Measurements from ENCODE around the gene RANBP9.

The RANBP9 gene

GRCh38 chr6:13697857-13698256 is 13.8 kb downstream of the RANBP9 start:
- no peak for TF ChIP-seq Cebpa-rat (IDR thresholded peaks at IDR 0.05)
- Histone ChIP-seq H3K4me2 (peak overlapping the region; percentile 15; the same call in 1 of the 2 replicates), H3K27ac (no peak overlapping the region), H3K9ac (no peak overlapping the region), H3K4me1 (peaks cover 61% of the 10 kb centered on the region), H3K36me3 (peaks cover 65% of the 10 kb centered on the region), H3K4me3 (no peak overlapping the region), H3K9me3 (no peaks in the 10 kb centered on the region), H4K20me1 (peaks cover 100% of the 10 kb centered on the region), H3K27me3 (no peaks in the 10 kb centered on the region)

- peaks cover 100% of the 10 kb centered on the region for H4K20me1 ChIP-seq
- H3K4me2 ChIP-seq, result peak overlapping the region; percentile 47
- no peak overlapping the region for H3K27ac ChIP-seq
- TF ChIP-seq Cebpa-rat (IDR thresholded peaks at IDR 0.05), result no peak
- H3K36me3 ChIP-seq, result peaks cover 65% of the 10 kb centered on the region
- no peaks in the 10 kb centered on the region for H3K27me3 ChIP-seq
- no peak overlapping the region for H3K9ac ChIP-seq
- no peak overlapping the region for H3K4me3 ChIP-seq
- no peaks in the 10 kb centered on the region for H3K9me3 ChIP-seq
- peaks cover 57% of the 10 kb centered on the region for H3K4me1 ChIP-seq
Observed at GRCh38 chr6:13696226-13696625, 15.4 kb downstream of the RANBP9 start.

- Histone ChIP-seq H3K9ac (no peak overlapping the region), H3K4me3 (no peak overlapping the region), H4K20me1 (peaks cover 100% of the 10 kb centered on the region), H3K4me1 (peaks cover 50% of the 10 kb centered on the region), H3K36me3 (peaks cover 71% of the 10 kb centered on the region), H3K4me2 (peak overlapping the region; percentile 47), H3K27me3 (no peaks in the 10 kb centered on the region), H3K27ac (no peak overlapping the region), H3K9me3 (no peaks in the 10 kb centered on the region)
- no peak for TF ChIP-seq Cebpa-rat (IDR thresholded peaks at IDR 0.05)
Observed at GRCh38 chr6:13695252-13695651, 16.4 kb downstream of the RANBP9 start.

- TF ChIP-seq Cebpa-rat (IDR thresholded peaks at IDR 0.05), result no peak
- Histone ChIP-seq H3K27ac (no peak overlapping the region; the same call in 1 of the 2 replicates), H3K36me3 (peaks cover 77% of the 10 kb centered on the region), H3K27me3 (no peaks in the 10 kb centered on the region), H3K4me2 (peak overlapping the region; percentile 47), H3K9ac (no peak overlapping the region), H3K9me3 (no peaks in the 10 kb centered on the region), H3K4me1 (peaks cover 47% of the 10 kb centered on the region), H4K20me1 (peaks cover 100% of the 10 kb centered on the region), H3K4me3 (no peak overlapping the region)
Observed at GRCh38 chr6:13694562-13694961, 17.1 kb downstream of the RANBP9 start.

GRCh38 chr6:13689511-13690256 is 22.0 kb downstream of the RANBP9 start:
- TF ChIP-seq Cebpa-rat (IDR thresholded peaks at IDR 0.05), result no peak
- H3K27ac ChIP-seq, result no peak overlapping the region
- no peak overlapping the region for H3K9ac ChIP-seq
- H3K4me2 ChIP-seq, result no peak overlapping the region
- peaks cover 93% of the 10 kb centered on the region for H3K36me3 ChIP-seq
- H3K4me3 ChIP-seq, result no peak overlapping the region
- H3K27me3 ChIP-seq, result no peaks in the 10 kb centered on the region
- H3K4me1 ChIP-seq, result peaks cover 17% of the 10 kb centered on the region
- H3K9me3 ChIP-seq, result no peaks in the 10 kb centered on the region
- H4K20me1 ChIP-seq, result peaks cover 98% of the 10 kb centered on the region

- no peak for TF ChIP-seq Cebpa-rat (IDR thresholded peaks at IDR 0.05)
- Histone ChIP-seq H3K36me3 (peaks cover 93% of the 10 kb centered on the region), H4K20me1 (peaks cover 98% of the 10 kb centered on the region), H3K9me3 (no peaks in the 10 kb centered on the region), H3K4me2 (no peak overlapping the region), H3K4me1 (peaks cover 8% of the 10 kb centered on the region; the same call in 1 of the 2 replicates), H3K4me3 (no peak overlapping the region), H3K27ac (no peak overlapping the region), H3K9ac (no peak overlapping the region), H3K27me3 (no peaks in the 10 kb centered on the region)
Observed at GRCh38 chr6:13688692-13689196, 22.9 kb downstream of the RANBP9 start.

GRCh38 chr6:13687917-13688351 is 23.7 kb downstream of the RANBP9 start:
- Histone ChIP-seq H3K4me1 (0 out of 2 replicates have a peak, but pooled peaks cover 7% of the 10 kb centered on the region), H3K27ac (no peak overlapping the region), H3K9ac (no peak overlapping the region), H3K4me2 (no peak overlapping the region), H3K9me3 (no peaks in the 10 kb centered on the region), H3K27me3 (no peaks in the 10 kb centered on the region), H3K4me3 (no peak overlapping the region), H4K20me1 (peaks cover 98% of the 10 kb centered on the region), H3K36me3 (peaks cover 86% of the 10 kb centered on the region)
- no peak for TF ChIP-seq Cebpa-rat (IDR thresholded peaks at IDR 0.05)

- Histone ChIP-seq H3K9ac (no peak overlapping the region), H3K36me3 (peaks cover 83% of the 10 kb centered on the region), H3K4me2 (no peak overlapping the region), H3K27ac (no peak overlapping the region), H3K4me1 (peaks cover 13% of the 10 kb centered on the region; the same call in 1 of the 2 replicates), H3K27me3 (no peaks in the 10 kb centered on the region), H4K20me1 (peaks cover 91% of the 10 kb centered on the region), H3K4me3 (no peak overlapping the region), H3K9me3 (peaks cover 19% of the 10 kb centered on the region)
- no peak for TF ChIP-seq Cebpa-rat (IDR thresholded peaks at IDR 0.05)
Observed at GRCh38 chr6:13684855-13685254, 26.8 kb downstream of the RANBP9 start.

GRCh38 chr6:13683038-13683437 is 28.6 kb downstream of the RANBP9 start:
- Histone ChIP-seq H3K4me1 (peaks cover 6% of the 10 kb centered on the region; the same call in 1 of the 2 replicates), H3K4me3 (no peak overlapping the region), H3K9ac (no peak overlapping the region), H4K20me1 (peaks cover 85% of the 10 kb centered on the region), H3K9me3 (peaks cover 32% of the 10 kb centered on the region), H3K27me3 (no peaks in the 10 kb centered on the region), H3K4me2 (no peak overlapping the region), H3K36me3 (peaks cover 78% of the 10 kb centered on the region), H3K27ac (no peak overlapping the region)
- no peak for TF ChIP-seq Cebpa-rat (IDR thresholded peaks at IDR 0.05)

GRCh38 chr6:13682346-13682745 is 29.3 kb downstream of the RANBP9 start:
- Histone ChIP-seq H4K20me1 (peaks cover 84% of the 10 kb centered on the region), H3K4me2 (no peak overlapping the region), H3K27ac (no peak overlapping the region), H3K36me3 (peaks cover 79% of the 10 kb centered on the region), H3K9me3 (peaks cover 39% of the 10 kb centered on the region), H3K27me3 (no peaks in the 10 kb centered on the region), H3K9ac (no peak overlapping the region), H3K4me1 (peaks cover 6% of the 10 kb centered on the region; the same call in 1 of the 2 replicates), H3K4me3 (no peak overlapping the region)
- no peak for TF ChIP-seq Cebpa-rat (IDR thresholded peaks at IDR 0.05)

All from BLaER1 (cell line).